Endothelial cell of umbilical vein (primary cell): ENCODE measurements around the gene FKBP6. TPM values are rescaled to one million over a fixed set of nuclear protein-coding genes. Genes with fewer than 3 reads are reported as not detected.
"Not testable (repeated sequence)": the region's sequence is repeated elsewhere in the genome, so short reads cannot be mapped to it uniquely, and the experiment has no call there.

ENCODE experiments used
- BruUV-seq: library from RNA; stranded (reverse); fragments of 400-500 nt; replicated peaks from 2 replicates; lab custom pipeline; 2021; lab: Mats Ljungman, UMichigan
- CTCF ChIA-PET: fragments of 300-600, 350-600 bp; sonication (Branson Sonifier 250); formaldehyde crosslinking; loops from one replicate; lab custom pipeline; 2021; ENCODE audit warnings: antibody characterized with exemption, inconsistent platforms; lab: Charles Lee
- POLR2A ChIA-PET: fragments of 300-600, 350-600 bp; sonication (Branson Sonifier 250); formaldehyde crosslinking; loops from one replicate; lab custom pipeline; 2021; ENCODE audit warnings: antibody characterized with exemption, inconsistent platforms; lab: Charles Lee
- DNase-seq: peaks from one replicate; pipeline ENCODE4 v3.0.0-alpha.2; 2011; ENCODE audit warnings: low read depth, low spot score
- FAIRE-seq: peaks from 2 replicates; lab custom pipeline; 2011; peaks lifted over from hg19 to GRCh38; lab: Jason Lieb, UNC
- H2AFZ ChIP-seq: 2 replicates; pipeline ENCODE4 v1.6.0; 2012; ENCODE audit warnings: low read depth, low read length, control low read depth, inconsistent platforms
- H3K27ac ChIP-seq: 2 replicates; pipeline ENCODE4 v1.5.1; 2011; ENCODE audit warnings: low read depth, mild to moderate bottlenecking, control low read depth, low read length, moderate library complexity; ENCODE audit not compliant: insufficient read depth
- H3K27me3 ChIP-seq, 2 experiments: 2 replicates each; pipeline versions ENCODE4 v1.6.0 to v1.6.1; 2011; ENCODE audit warnings: low read length in 2 of 2, mixed read lengths in 1 of 2; ENCODE audit not compliant: control insufficient read depth in 2 of 2, insufficient read depth in 2 of 2
- H3K36me3 ChIP-seq, 2 experiments: 2 replicates in 1 of 2; 3 replicates in 1 of 2; pipeline ENCODE4 v1.5.1; 2011; ENCODE audit warnings: low read length in 2 of 2, mild to moderate bottlenecking in 1 of 2, moderate library complexity in 1 of 2; ENCODE audit not compliant: control insufficient read depth in 2 of 2, insufficient read depth in 2 of 2; ENCODE audit errors: extremely low read depth in 1 of 2
- H3K4me1 ChIP-seq: 3 replicates; pipeline ENCODE4 v1.5.1; 2011; ENCODE audit warnings: mild to moderate bottlenecking, low read length; ENCODE audit not compliant: control insufficient read depth, insufficient read depth; ENCODE audit errors: extremely low read depth
- H3K4me2 ChIP-seq: 2 replicates; pipeline ENCODE4 v1.6.1; 2011; ENCODE audit warnings: low read length, control low read depth, mixed read lengths; ENCODE audit not compliant: insufficient read depth
- H3K4me3 ChIP-seq, 3 experiments: fragments of 200-600 bp in 1 of 3; sonication (generic), shearing (Covaris generic) in 1 of 3; replicated peaks in 1 of 3; 2 replicates each; pipeline ENCODE4 v1.5.1; 2011 to 2016; ENCODE audit warnings: control low read depth in 3 of 3, low read length in 3 of 3, mild to moderate bottlenecking in 2 of 3, inconsistent platforms in 1 of 3, low read depth in 1 of 3, moderate library complexity in 1 of 3; ENCODE audit not compliant: insufficient read depth in 1 of 3
- H3K79me2 ChIP-seq: 2 replicates; pipeline ENCODE4 v1.6.0; 2012; ENCODE audit warnings: low read length, inconsistent platforms; ENCODE audit not compliant: control insufficient read depth, insufficient read depth
- H3K9ac ChIP-seq: replicated peaks from 2 replicates; pipeline ENCODE3; 2011; ENCODE audit warnings: low read length, control low read depth; ENCODE audit not compliant: insufficient read depth; ENCODE audit errors: extremely low read depth
- H3K9me1 ChIP-seq: replicated peaks from 3 replicates; pipeline ENCODE4 v1.6.0; 2011; ENCODE audit warnings: mild to moderate bottlenecking, low read length; ENCODE audit not compliant: control insufficient read depth, insufficient read depth; ENCODE audit errors: extremely low read depth
- H3K9me3 ChIP-seq: replicated peaks from 2 replicates; pipeline ENCODE4 v1.5.1; 2012; ENCODE audit warnings: low read length, inconsistent platforms; ENCODE audit not compliant: control insufficient read depth, insufficient read depth
- H4K20me1 ChIP-seq: replicated peaks from 2 replicates; pipeline ENCODE3; 2011; ENCODE audit warnings: mild to moderate bottlenecking, low read length; ENCODE audit not compliant: control insufficient read depth, insufficient read depth; ENCODE audit errors: extremely low read depth
- EZH2 ChIP-seq: IDR thresholded peaks from 2 replicates; pipeline ENCODE4 v1.6.1; 2012; ENCODE audit warnings: borderline replicate concordance, low read depth, mild to moderate bottlenecking, moderate library complexity, low read length, inconsistent platforms; ENCODE audit not compliant: severe bottlenecking
- GATA2 ChIP-seq: IDR thresholded peaks from 2 replicates; pipeline ENCODE4 v1.7.0; 2011; ENCODE audit warnings: low read depth, mild to moderate bottlenecking, moderate library complexity, mixed read lengths, low read length; ENCODE audit not compliant: insufficient read length, insufficient read depth
- MAX ChIP-seq: IDR thresholded peaks from 2 replicates; pipeline ENCODE4 v1.6.1; 2011; ENCODE audit not compliant: insufficient read depth, insufficient read length
- MYC ChIP-seq: IDR thresholded peaks from one replicate; pipeline ENCODE4 v1.6.1; 2011; ENCODE audit warnings: mild to moderate bottlenecking, low read depth, low read length
- POLR2A ChIP-seq: IDR thresholded peaks from 2 replicates; pipeline ENCODE4 v1.6.1; 2012; ENCODE audit warnings: low read depth, mild to moderate bottlenecking, control low read depth, low read length
- dilution Hi-C: fragments of 300-500 bp; cut with MboI; formaldehyde crosslinking; loops from one replicate; pipeline ENCODE4 v1.15.0; 2019; ENCODE audit warnings: low sequenced_read_pairs; ENCODE audit not compliant: extremely low pct_ligation_motif_present
- intact Hi-C: fragments of 100-400 bp; cut with micrococcal nuclease; formaldehyde crosslinking; loops from one replicate; pipeline ENCODE4 v1.10.0; 2022
- polyA plus RNA-seq, 4 experiments: library from polyadenylated mRNA; depleted of rRNA in 3 of 4; stranded (reverse) in 3 of 4; unstranded in 1 of 4; fragments of >200 nt; gene quantifications; 2 replicates each; pipeline versions ENCODE4 v1.2.1 to v1.2.3, GENCODE V29; 2011 to 2012; ENCODE audit warnings: missing spikeins in 1 of 4
- total RNA-seq: library from RNA; stranded (reverse); gene quantifications from 2 replicates; pipeline ENCODE4 v1.2.3, GENCODE V29; 2021

The FKBP6 gene
- total and polyA plus RNA-seq, 2 donors (not counting 3 experiments of a cell fraction or from before 2014, with no cell fraction given): 0.04 TPM; not detected in 1

GRCh38 chr7:73304071-73304470 is 23.9 kb upstream of the FKBP6 start:
- dilution Hi-C loops (no loop called here), intact Hi-C loops (no loop called here)
- POLR2A ChIA-PET: no interaction called here
- H3K4me3 ChIP-seq: no peak overlapping the region
- no peak overlapping the region for H3K27ac ChIP-seq
- FAIRE-seq (no peak), DNase-seq (no peak)
- H3K4me2 ChIP-seq: no peak overlapping the region
- H4K20me1 ChIP-seq: no peaks in the 10 kb centered on the region
- CTCF ChIA-PET: no interaction called here
- no peaks in the 10 kb centered on the region for H3K4me1 ChIP-seq
- no peaks in the 10 kb centered on the region for H3K9me1 ChIP-seq
- no peaks in the 10 kb centered on the region for H3K27me3 ChIP-seq
- TF ChIP-seq EZH2 (no peak), GATA2 (no peak), MYC (no peak), POLR2A (no peak), MAX (no peak)
- no TSS peak for BruUV-seq
- no peaks in the 10 kb centered on the region for H3K9me3 ChIP-seq
- H3K9ac ChIP-seq: no peak overlapping the region
- H2AFZ ChIP-seq: no peak overlapping the region
- no peaks in the 10 kb centered on the region for H3K36me3 ChIP-seq
- H3K79me2 ChIP-seq: no peaks in the 10 kb centered on the region

GRCh38 chr7:73304612-73305387 is 23.2 kb upstream of the FKBP6 start:
- H3K27me3 ChIP-seq, H3K4me2 ChIP-seq, BruUV-seq, H3K4me3 ChIP-seq, H2AFZ ChIP-seq, dilution Hi-C loops, DNase-seq, H3K4me1 ChIP-seq, POLR2A ChIA-PET, CTCF ChIA-PET, intact Hi-C loops, H3K9me1 ChIP-seq, H3K9ac ChIP-seq, H4K20me1 ChIP-seq, H3K9me3 ChIP-seq, FAIRE-seq, H3K79me2 ChIP-seq, H3K36me3 ChIP-seq, H3K27ac ChIP-seq: not testable (repeated sequence)
